AG04450 (cell line): Measurements from ENCODE around the gene OBSCN. TPM values are rescaled to one million over a fixed set of nuclear protein-coding genes. Genes with fewer than 3 reads are reported as not detected.
A peak's percentile ranks its signal among the peaks of the same experiment; 100 is the strongest.

ENCODE experiments used
- CTCF ChIA-PET: fragments of 300-600, 350-600 bp; formaldehyde crosslinking; extraction: SDS; loops from one replicate; lab custom pipeline; 2022; ENCODE audit warnings: antibody characterized with exemption, inconsistent platforms; lab: Charles Lee
- POLR2A ChIA-PET: fragments of 350-600 bp; formaldehyde crosslinking; extraction: SDS; loops from one replicate; lab custom pipeline; 2021; ENCODE audit warnings: antibody characterized with exemption, inconsistent platforms; lab: Yijun Ruan, JAX
- DNase-seq: peaks from one replicate; pipeline ENCODE4 v3.0.0-alpha.2; 2011; ENCODE audit warnings: low read depth, low spot score
- H3K27ac ChIP-seq: one replicate; pipeline ENCODE4 v1.5.1; 2012; ENCODE audit warnings: low read depth, low read length, control low read depth
- H3K27me3 ChIP-seq: one replicate; pipeline ENCODE4 v1.6.0; 2012; ENCODE audit warnings: low read length; ENCODE audit not compliant: control insufficient read depth, insufficient read depth
- H3K4me3 ChIP-seq: 2 replicates; pipeline ENCODE4 v1.5.1; 2011; ENCODE audit warnings: mild to moderate bottlenecking, low read depth, low read length, control low read depth
- H3K9me3 ChIP-seq: 2 replicates; pipeline ENCODE4 v1.5.1; 2012; ENCODE audit warnings: low read length; ENCODE audit not compliant: control insufficient read depth, insufficient read depth
- CTCF ChIP-seq: IDR thresholded peaks from 2 replicates; pipeline ENCODE4 v1.5.1; 2011; ENCODE audit warnings: low read depth, low read length, control low read depth, inconsistent platforms
- polyA plus RNA-seq: library from polyadenylated mRNA; depleted of rRNA; stranded (reverse); fragments of >200 nt; gene quantifications from 2 replicates; pipeline ENCODE4 v1.2.3, GENCODE V29; 2011

OBSCN gene
- polyA plus RNA-seq, 1 experiment = 3.9 TPM

- TF ChIP-seq CTCF = no peak
- no peak overlapping the region for H3K27ac ChIP-seq
- POLR2A ChIA-PET = no interaction called here
- CTCF ChIA-PET = no interaction called here
- H3K9me3 ChIP-seq = no peaks in the 10 kb centered on the region; the same call in 1 of the 2 replicates
- no peak overlapping the region for H3K4me3 ChIP-seq
- no peak for DNase-seq
- H3K27me3 ChIP-seq = no peaks in the 10 kb centered on the region
These were observed 84.2 kb downstream of the OBSCN start for GRCh38 chr1:228291906-228292608.

GRCh38 chr1:228292609-228292911 lies 84.7 kb downstream of the OBSCN start:
- Histone ChIP-seq H3K27ac (no peak overlapping the region), H3K9me3 (no peaks in the 10 kb centered on the region; the same call in 1 of the 2 replicates), H3K27me3 (no peaks in the 10 kb centered on the region), H3K4me3 (no peak overlapping the region)
- TF ChIP-seq CTCF = no peak
- no peak for DNase-seq
- CTCF ChIA-PET = no interaction called here
- POLR2A ChIA-PET = no interaction called here

- no peak for TF ChIP-seq CTCF
- ChIA-PET POLR2A (no interaction called here), CTCF (interaction anchor here (0.6 kb wide), 1 partner anchor 165 kb away, joined by 5 read pairs; no protein-coding TSS in a partner anchor)
- no peaks in the 10 kb centered on the region; the same call in 1 of the 2 replicates for H3K9me3 ChIP-seq
- no peak overlapping the region for H3K4me3 ChIP-seq
- no peaks in the 10 kb centered on the region for H3K27me3 ChIP-seq
- no peak for DNase-seq
- H3K27ac ChIP-seq = no peak overlapping the region
These were observed 85.5 kb downstream of the OBSCN start for GRCh38 chr1:228293393-228293792.

- no peaks in the 10 kb centered on the region for H3K27me3 ChIP-seq
- H3K9me3 ChIP-seq = no peaks in the 10 kb centered on the region; the same call in 1 of the 2 replicates
- H3K27ac ChIP-seq = peak overlapping the region; percentile 21
- POLR2A ChIA-PET = no interaction called here
- H3K4me3 ChIP-seq = no peak overlapping the region
- no peak for DNase-seq
- no peak for TF ChIP-seq CTCF
- CTCF ChIA-PET = interaction anchor here (0.6 kb wide), 1 partner anchor 164 kb away, joined by 5 read pairs; no protein-coding TSS in a partner anchor
These were observed 86.1 kb downstream of the OBSCN start for GRCh38 chr1:228293816-228294500.

GRCh38 chr1:228294717-228295116 lies 86.9 kb downstream of the OBSCN start:
- TF ChIP-seq CTCF = no peak
- H3K27ac ChIP-seq = no peak overlapping the region
- no peak overlapping the region for H3K4me3 ChIP-seq
- no peak for DNase-seq
- POLR2A ChIA-PET = no interaction called here
- CTCF ChIA-PET = no interaction called here
- H3K27me3 ChIP-seq = no peaks in the 10 kb centered on the region
- H3K9me3 ChIP-seq = no peaks in the 10 kb centered on the region; the same call in 1 of the 2 replicates
